GM12892 (cell line): Measurements from ENCODE around the gene BCL2L11.

ENCODE experiments used
- POLR2A ChIP-seq: IDR thresholded peaks from 2 replicates; pipeline ENCODE4 v1.6.1; 2011; ENCODE audit warnings: low read depth, low read length, control low read depth
- POLR2AphosphoS5 ChIP-seq: IDR thresholded peaks from 2 replicates; pipeline ENCODE4 v1.6.1; 2011; ENCODE audit warnings: low read depth, low read length, control low read depth
- TAF1 ChIP-seq: IDR thresholded peaks from 2 replicates; pipeline ENCODE4 v1.6.1; 2011; ENCODE audit warnings: low read depth, mild to moderate bottlenecking, control low read depth, low read length, borderline replicate concordance

DNA sequence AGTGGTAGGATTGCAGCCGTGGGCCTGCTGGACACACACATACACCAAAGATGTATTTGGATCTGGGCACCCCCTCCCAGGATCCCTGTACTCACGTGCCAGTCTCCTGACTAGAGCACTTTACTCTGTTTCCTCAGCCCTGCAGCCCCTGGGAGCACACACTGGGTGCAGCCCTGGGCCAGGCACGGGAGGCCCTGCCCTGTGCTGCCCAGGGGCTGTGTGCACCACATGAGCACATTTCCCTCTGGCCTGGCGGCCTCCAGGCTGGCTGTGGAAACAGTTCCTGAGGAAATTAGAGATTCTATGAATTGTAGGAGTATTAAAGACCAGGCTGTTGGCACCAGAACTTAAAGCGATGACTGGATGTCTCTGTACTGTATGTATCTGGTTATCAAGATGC, 45.4 kb downstream of the BCL2L11 start:
- TF ChIP-seq TAF1 (no peak), POLR2AphosphoS5 (no peak), POLR2A (no peak)
